ENCODE results near the gene ACSL5.

DNA sequence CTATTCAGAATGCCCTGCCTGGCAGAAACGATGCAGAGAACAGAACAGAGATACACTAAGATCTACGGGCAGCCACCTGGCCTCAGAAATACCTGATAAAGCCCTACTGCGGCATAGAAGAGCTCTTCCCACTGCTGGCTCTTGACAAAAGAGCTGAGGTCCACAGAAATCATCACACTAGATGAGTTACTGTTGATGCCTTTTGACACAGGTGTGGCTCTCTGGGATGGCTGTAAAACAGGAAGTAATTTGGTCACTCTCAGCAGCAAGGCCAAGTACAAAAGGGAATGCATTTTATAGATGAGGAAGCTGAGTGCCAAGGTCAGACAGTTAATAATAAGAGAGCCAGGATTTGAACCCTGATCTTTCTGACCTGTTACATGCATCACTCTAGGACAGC, 35.0 kb upstream of the ACSL5 start:
- TF ChIP-seq MEF2A (IDR thresholded peaks at IDR 0.05; ENCODE audit: borderline replicate concordance, low read depth) (no peak), NFIC (IDR thresholded peaks at IDR 0.05; ENCODE audit: borderline replicate concordance) (no peak), SIN3A (IDR thresholded peaks at IDR 0.05; ENCODE audit: borderline replicate concordance, low read depth, low read length) (no peak)
- TF ChIP-seq, protein P1, sequence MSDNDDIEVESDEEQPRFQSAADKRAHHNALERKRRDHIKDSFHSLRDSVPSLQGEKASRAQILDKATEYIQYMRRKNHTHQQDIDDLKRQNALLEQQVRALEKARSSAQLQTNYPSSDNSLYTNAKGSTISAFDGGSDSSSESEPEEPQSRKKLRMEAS (IDR thresholded peaks at IDR 0.05; ENCODE audit: low read depth), result no peak
- TF ChIP-seq, protein P2, sequence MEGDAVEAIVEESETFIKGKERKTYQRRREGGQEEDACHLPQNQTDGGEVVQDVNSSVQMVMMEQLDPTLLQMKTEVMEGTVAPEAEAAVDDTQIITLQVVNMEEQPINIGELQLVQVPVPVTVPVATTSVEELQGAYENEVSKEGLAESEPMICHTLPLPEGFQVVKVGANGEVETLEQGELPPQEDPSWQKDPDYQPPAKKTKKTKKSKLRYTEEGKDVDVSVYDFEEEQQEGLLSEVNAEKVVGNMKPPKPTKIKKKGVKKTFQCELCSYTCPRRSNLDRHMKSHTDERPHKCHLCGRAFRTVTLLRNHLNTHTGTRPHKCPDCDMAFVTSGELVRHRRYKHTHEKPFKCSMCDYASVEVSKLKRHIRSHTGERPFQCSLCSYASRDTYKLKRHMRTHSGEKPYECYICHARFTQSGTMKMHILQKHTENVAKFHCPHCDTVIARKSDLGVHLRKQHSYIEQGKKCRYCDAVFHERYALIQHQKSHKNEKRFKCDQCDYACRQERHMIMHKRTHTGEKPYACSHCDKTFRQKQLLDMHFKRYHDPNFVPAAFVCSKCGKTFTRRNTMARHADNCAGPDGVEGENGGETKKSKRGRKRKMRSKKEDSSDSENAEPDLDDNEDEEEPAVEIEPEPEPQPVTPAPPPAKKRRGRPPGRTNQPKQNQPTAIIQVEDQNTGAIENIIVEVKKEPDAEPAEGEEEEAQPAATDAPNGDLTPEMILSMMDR (IDR thresholded peaks at IDR 0.05), result no peak
- TF ChIP-seq, protein P3, sequence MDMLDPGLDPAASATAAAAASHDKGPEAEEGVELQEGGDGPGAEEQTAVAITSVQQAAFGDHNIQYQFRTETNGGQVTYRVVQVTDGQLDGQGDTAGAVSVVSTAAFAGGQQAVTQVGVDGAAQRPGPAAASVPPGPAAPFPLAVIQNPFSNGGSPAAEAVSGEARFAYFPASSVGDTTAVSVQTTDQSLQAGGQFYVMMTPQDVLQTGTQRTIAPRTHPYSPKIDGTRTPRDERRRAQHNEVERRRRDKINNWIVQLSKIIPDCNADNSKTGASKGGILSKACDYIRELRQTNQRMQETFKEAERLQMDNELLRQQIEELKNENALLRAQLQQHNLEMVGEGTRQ (IDR thresholded peaks at IDR 0.05; ENCODE audit: borderline replicate concordance, low read depth, low read length), result no peak
